ENCODE measurements around the gene SMG6. TPM values are rescaled to one million over a fixed set of nuclear protein-coding genes. Genes with fewer than 3 reads are reported as not detected.

Gene SMG6
- total RNA-seq, 1 donor from 2014 or later: 34.7 TPM

DNA sequence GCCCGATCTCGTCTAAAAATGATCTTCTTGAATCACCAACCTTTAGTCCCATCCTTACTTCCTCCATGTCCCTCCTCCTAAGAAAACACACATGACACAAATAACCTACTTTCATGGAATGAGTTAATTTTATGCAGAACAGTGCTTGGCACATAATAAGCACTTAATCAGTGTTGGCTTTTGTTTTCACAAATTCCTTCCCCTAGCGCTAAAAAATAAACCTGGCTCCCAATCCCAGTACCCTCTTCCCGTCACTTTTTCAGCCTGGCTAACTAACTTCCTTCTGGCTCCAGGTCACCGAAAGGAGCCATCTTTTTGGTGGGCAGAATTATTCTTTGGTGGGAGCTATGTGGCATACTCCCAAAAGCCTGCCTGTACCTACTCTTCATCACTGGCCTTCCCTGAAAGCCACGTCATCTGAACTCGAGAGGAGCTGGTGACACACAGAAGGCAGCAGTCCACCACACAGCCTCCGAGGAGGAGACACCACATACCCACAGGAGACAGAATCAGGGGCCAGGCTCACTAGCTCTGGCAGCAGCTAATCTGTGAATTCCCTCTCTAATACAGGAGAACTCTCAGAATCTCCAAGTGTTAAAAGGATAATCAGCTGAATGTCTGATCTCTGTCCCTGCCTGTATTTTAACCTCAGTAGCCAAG, 114.5 kb downstream of the SMG6 start:
- no peak for DNase-seq (ENCODE audit: low read depth)

DNA sequence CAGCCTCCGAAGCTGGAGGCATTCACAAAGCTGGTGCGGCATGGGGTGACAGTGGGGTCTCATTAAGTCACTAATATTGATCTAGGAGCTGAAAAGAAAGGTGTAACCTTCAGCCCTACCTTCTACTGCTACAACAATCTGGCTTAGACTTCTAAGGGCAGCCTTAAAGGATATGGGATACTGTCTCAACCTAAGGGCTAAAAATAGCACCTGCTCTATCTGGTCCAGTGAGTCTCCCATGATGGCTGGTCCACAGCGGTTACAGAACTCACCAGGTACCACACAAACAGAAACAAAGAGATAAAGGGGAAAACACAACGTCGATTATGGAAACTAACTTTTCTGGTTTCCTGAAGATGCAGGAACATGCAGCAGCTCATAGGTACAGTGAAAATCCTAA, 115.8 kb downstream of the SMG6 start:
- Histone ChIP-seq H3K4me3 (ENCODE audit: low read depth, low read length) (no peak overlapping the region), H3K36me3 (ENCODE audit: control insufficient read depth, insufficient read depth, low read length) (peaks cover 1% of the 10 kb centered on the region), H3K27me3 (ENCODE audit: control insufficient read depth, insufficient read depth, low read length) (no peaks in the 10 kb centered on the region)
- no peak for DNase-seq (ENCODE audit: low read depth)
- TF ChIP-seq, protein P1, sequence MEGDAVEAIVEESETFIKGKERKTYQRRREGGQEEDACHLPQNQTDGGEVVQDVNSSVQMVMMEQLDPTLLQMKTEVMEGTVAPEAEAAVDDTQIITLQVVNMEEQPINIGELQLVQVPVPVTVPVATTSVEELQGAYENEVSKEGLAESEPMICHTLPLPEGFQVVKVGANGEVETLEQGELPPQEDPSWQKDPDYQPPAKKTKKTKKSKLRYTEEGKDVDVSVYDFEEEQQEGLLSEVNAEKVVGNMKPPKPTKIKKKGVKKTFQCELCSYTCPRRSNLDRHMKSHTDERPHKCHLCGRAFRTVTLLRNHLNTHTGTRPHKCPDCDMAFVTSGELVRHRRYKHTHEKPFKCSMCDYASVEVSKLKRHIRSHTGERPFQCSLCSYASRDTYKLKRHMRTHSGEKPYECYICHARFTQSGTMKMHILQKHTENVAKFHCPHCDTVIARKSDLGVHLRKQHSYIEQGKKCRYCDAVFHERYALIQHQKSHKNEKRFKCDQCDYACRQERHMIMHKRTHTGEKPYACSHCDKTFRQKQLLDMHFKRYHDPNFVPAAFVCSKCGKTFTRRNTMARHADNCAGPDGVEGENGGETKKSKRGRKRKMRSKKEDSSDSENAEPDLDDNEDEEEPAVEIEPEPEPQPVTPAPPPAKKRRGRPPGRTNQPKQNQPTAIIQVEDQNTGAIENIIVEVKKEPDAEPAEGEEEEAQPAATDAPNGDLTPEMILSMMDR (IDR thresholded peaks at IDR 0.05; ENCODE audit: insufficient read depth, low read length, poor library complexity, severe bottlenecking): no peak

More for the DNA sequence above, 114.5 kb downstream of the SMG6 start:
- TF ChIP-seq, protein P1 (IDR thresholded peaks at IDR 0.05; ENCODE audit: insufficient read depth, low read length, poor library complexity, severe bottlenecking): no peak
- peaks cover 1% of the 10 kb centered on the region for H3K36me3 ChIP-seq (ENCODE audit: control insufficient read depth, insufficient read depth, low read length)
- no peaks in the 10 kb centered on the region for H3K27me3 ChIP-seq (ENCODE audit: control insufficient read depth, insufficient read depth, low read length)
- H3K4me3 ChIP-seq (ENCODE audit: low read depth, low read length): no peak overlapping the region

DNA sequence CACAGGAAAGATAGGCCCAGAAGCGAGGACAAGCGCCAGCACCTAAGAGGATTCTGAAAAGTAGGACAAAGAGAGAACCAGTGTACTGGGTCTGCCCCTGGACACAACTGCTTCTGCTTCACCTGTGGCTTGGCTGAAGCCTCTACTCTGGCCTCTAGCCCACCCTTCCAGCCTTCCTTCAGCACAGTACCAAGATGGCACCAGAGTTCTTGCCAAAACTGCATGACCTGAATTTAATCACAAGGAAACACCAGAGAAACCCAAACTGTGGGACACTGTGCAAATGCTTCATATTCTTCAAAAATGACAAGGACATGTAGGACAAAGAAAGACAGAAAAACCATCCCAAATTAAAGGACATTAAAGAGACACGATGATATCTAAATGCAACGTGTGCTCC, 116.6 kb downstream of the SMG6 start:
- TF ChIP-seq, protein P1 (IDR thresholded peaks at IDR 0.05; ENCODE audit: insufficient read depth, low read length, poor library complexity, severe bottlenecking): no peak
- DNase-seq (ENCODE audit: low read depth): no peak
- H3K27me3 ChIP-seq (ENCODE audit: control insufficient read depth, insufficient read depth, low read length): no peaks in the 10 kb centered on the region
- H3K36me3 ChIP-seq (ENCODE audit: control insufficient read depth, insufficient read depth, low read length): peaks cover 1% of the 10 kb centered on the region
- H3K4me3 ChIP-seq (ENCODE audit: low read depth, low read length): no peak overlapping the region

DNA sequence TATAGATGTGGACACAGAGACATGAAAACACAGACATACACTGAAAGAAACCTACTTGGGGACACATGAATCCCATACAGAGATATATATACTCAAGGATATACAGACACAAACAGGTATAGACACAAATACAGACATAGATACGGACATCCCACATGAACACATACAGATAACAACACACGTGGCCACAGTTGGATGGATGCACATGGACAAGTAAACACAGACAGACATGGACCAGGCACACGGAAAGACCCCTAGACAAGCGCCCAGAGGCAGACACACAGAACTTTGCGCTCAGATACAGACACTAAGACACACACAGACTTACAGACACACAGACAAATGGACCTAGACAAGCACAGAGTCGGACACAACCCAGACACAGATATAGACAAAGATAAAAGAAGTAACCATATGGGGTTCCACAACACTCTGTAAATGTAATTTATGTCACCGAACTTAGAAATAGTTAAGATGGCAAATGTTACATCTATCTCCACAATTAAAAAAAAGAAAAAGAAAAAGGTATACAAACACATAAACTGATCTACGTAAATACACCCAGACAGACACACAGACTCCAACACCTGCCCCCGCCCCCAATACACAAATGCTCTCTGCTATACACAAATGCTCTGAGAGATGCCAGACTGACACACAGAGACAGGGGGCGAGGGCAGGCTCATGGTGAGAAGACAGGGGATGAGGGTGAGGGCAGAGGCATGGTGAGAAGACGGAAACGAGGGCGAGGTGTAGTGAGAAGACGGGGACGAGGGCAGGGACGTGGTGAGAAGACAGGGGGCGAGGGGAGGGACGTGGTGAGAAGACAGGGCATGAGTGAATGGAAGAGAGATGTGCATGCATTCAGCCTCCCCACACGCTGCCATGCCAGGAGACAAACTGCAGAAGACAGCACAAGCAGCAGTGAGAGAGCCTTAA, 118.3 kb downstream of the SMG6 start:
- Histone ChIP-seq H3K4me3 (ENCODE audit: low read depth, low read length) (no peak overlapping the region), H3K36me3 (ENCODE audit: control insufficient read depth, insufficient read depth, low read length) (peaks cover 1% of the 10 kb centered on the region), H3K27me3 (ENCODE audit: control insufficient read depth, insufficient read depth, low read length) (no peaks in the 10 kb centered on the region)
- TF ChIP-seq, protein P1 (IDR thresholded peaks at IDR 0.05; ENCODE audit: insufficient read depth, low read length, poor library complexity, severe bottlenecking): no peak
- no peak for DNase-seq (ENCODE audit: low read depth)

DNA sequence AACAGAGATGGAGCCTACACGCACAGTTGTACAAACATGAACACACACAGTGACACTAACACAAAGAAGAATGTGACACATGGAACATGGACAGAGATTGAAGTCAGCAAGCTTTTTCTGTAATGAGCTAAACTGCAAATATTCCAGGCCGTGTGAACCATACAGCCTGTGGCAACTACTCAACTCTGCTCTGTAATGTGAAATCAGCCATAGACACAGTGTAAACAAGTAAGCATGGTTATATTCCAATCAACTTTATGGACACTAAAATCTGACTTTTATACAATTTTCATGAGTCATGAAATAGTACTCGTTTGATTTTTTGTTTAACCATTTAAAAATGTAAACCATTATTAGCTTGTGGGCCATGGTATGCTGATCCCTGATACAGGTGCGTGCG, 120.2 kb downstream of the SMG6 start:
- no peaks in the 10 kb centered on the region for H3K27me3 ChIP-seq (ENCODE audit: control insufficient read depth, insufficient read depth, low read length)

More for the DNA sequence above, 120.2 kb downstream of the SMG6 start:
- Histone ChIP-seq H3K36me3 (ENCODE audit: control insufficient read depth, insufficient read depth, low read length) (peaks cover 1% of the 10 kb centered on the region), H3K4me3 (ENCODE audit: low read depth, low read length) (no peak overlapping the region)
- no peak for DNase-seq (ENCODE audit: low read depth)
- TF ChIP-seq, protein P1 (IDR thresholded peaks at IDR 0.05; ENCODE audit: insufficient read depth, low read length, poor library complexity, severe bottlenecking): no peak

All from kidney epithelial cell (primary cell).